ENCODE results near the gene CGREF1. TPM values are rescaled to one million over a fixed set of nuclear protein-coding genes. Genes with fewer than 3 reads are reported as not detected.

The CGREF1 gene
- total RNA-seq, 1 experiment from 2014 or later = 2.1 TPM

DNA sequence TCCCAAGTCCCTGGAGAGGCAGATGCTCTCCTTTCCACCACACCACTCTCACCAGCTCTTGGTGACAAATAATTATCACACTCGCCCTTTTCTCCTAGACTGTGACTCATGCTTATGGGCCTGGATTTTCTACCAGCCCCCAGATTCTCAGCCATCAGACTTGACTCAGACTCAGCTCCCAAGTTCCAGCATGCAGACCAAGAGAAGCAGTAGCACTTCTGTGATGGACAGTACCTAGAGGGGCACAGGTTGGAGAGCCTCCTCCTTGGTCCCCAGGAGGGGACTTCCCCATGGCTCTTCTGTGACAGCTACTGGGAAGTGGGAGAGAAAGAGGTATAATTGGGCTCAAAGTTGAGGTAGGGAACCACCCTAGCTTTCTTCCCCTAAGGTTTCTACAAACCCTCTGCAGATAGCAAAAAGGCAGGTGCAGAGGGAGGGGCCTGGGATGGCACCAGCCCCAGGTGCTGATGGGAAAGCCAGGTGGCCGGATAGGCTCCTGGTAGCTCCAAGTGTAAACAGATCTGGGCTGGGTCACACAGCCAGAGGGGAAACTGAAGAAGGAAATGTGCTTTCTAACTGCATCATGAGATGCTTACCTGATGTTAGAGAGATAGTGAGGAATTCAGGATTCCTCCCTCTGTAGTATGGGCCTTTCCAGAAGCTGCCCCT is 34.0 kb upstream of the CGREF1 start:
- H3K14ac ChIP-seq (ENCODE audit: insufficient read depth, low read length) = no peak overlapping the region

More for the DNA sequence above, 34.0 kb upstream of the CGREF1 start:
- Histone ChIP-seq H2AFZ (ENCODE audit: low read length) (no peak overlapping the region), H3K18ac (ENCODE audit: insufficient read length, low read depth, low read length) (no peak overlapping the region), H3K4me1 (ENCODE audit: insufficient read depth, low read length) (no peaks in the 10 kb centered on the region), H3K79me2 (ENCODE audit: insufficient read depth, low read length) (no peaks in the 10 kb centered on the region), H3K9ac (ENCODE audit: extremely low read depth, insufficient read length, low read length) (no peak overlapping the region), H2BK20ac (ENCODE audit: low read depth, low read length, poor library complexity, severe bottlenecking) (no peak overlapping the region), H3K9me3 (ENCODE audit: control insufficient read depth, low read depth, low read length) (no peaks in the 10 kb centered on the region), H3K56ac (ENCODE audit: insufficient read length, low read depth, low read length) (no peak overlapping the region), H3K27me3 (ENCODE audit: insufficient read depth, low read length) (no peaks in the 10 kb centered on the region), H4K8ac (replicated peaks; ENCODE audit: insufficient read length, low read depth, low read length) (no peak overlapping the region), H4K91ac (ENCODE audit: insufficient read length, low read depth, low read length) (no peak overlapping the region), H3K23ac (ENCODE audit: insufficient read length, low read depth, low read length) (no peak overlapping the region), H3K79me1 (ENCODE audit: insufficient read depth, low read depth, low read length, poor library complexity, severe bottlenecking) (no peaks in the 10 kb centered on the region), H2BK12ac (ENCODE audit: insufficient read length, low read depth, low read length) (no peak overlapping the region), H2BK5ac (ENCODE audit: insufficient read length, low read length) (no peak overlapping the region), H3K27ac (ENCODE audit: insufficient read length, low read depth, low read length) (no peak overlapping the region), H2BK15ac (ENCODE audit: low read depth, low read length) (no peak overlapping the region), H2BK120ac (ENCODE audit: low read depth, low read length, poor library complexity, severe bottlenecking) (no peak overlapping the region), H3K4ac (ENCODE audit: low read depth, low read length) (no peak overlapping the region), H3K4me2 (ENCODE audit: insufficient read depth, insufficient read length, low read length) (no peak overlapping the region), H3K23me2 (ENCODE audit: insufficient read length, low read depth, low read length, poor library complexity, severe bottlenecking) (no peaks in the 10 kb centered on the region), H3T11ph (ENCODE audit: low read length) (no peak overlapping the region), H4K20me1 (ENCODE audit: control insufficient read depth, insufficient read depth, insufficient read length) (no peaks in the 10 kb centered on the region), H4K5ac (ENCODE audit: insufficient read length, low read depth, low read length) (no peak overlapping the region), H2AK5ac (ENCODE audit: insufficient read length, low read length) (no peak overlapping the region)
- Mint-ChIP-seq H3K9me3 (peaks cover 0 to 2% of the 10 kb centered on the region in 2 experiments; a peak in 2 of 5 replicates), H3K27ac (no peak overlapping the region), H3K27me3 (ENCODE audit: low read depth) (peaks cover 2% of the 10 kb centered on the region; the same call in 1 of the 2 replicates), H3K4me3 (no peak overlapping the region), H3K4me1 (peaks cover 0 to 2% of the 10 kb centered on the region in 2 experiments; a peak in 1 of 4 replicates), H3K36me3 (ENCODE audit: insufficient read depth in 1 of 3, low read depth in 3 of 3) (no peaks in the 10 kb centered on the region)
- TF ChIP-seq, protein P1, sequence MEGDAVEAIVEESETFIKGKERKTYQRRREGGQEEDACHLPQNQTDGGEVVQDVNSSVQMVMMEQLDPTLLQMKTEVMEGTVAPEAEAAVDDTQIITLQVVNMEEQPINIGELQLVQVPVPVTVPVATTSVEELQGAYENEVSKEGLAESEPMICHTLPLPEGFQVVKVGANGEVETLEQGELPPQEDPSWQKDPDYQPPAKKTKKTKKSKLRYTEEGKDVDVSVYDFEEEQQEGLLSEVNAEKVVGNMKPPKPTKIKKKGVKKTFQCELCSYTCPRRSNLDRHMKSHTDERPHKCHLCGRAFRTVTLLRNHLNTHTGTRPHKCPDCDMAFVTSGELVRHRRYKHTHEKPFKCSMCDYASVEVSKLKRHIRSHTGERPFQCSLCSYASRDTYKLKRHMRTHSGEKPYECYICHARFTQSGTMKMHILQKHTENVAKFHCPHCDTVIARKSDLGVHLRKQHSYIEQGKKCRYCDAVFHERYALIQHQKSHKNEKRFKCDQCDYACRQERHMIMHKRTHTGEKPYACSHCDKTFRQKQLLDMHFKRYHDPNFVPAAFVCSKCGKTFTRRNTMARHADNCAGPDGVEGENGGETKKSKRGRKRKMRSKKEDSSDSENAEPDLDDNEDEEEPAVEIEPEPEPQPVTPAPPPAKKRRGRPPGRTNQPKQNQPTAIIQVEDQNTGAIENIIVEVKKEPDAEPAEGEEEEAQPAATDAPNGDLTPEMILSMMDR (conservative IDR thresholded peaks at IDR 0.05) = no peak
- DNase-seq = no peak
- no CpG with 5 or more reads among the region's 2 CpGs for WGBS (ENCODE audit: extremely low coverage, insufficient read length, low lambda C conversion rate)

Measured in H9 (cell line).